Measurements from ENCODE around the gene PRSS35.
A peak's percentile ranks its signal among the peaks of the same experiment; 100 is the strongest.
"Not testable (repeated sequence)": the region's sequence is repeated elsewhere in the genome, so short reads cannot be mapped to it uniquely, and the experiment has no call there.

PRSS35 gene

GRCh38 chr6:83511901-83512681 is at the start of gene PRSS35:
TSS of gene PRSS35 (plus strand) at chr6:83512534. CDS start at chr6:83523442, 10,908 bp downstream.
- DNase-seq (ENCODE audit: low read depth in 1 of 2, low spot score in 1 of 2), result peak in 1 of 2 experiments; percentile 36
- TF ChIP-seq JUND (IDR thresholded peaks at IDR 0.05; ENCODE audit: low read depth), result no peak
- in situ Hi-C loops (cut with HindIII; ENCODE audit: low pct_unique_long_range_greater_than_20kb, low sequenced_read_pairs), result no loop called here

- in situ Hi-C loops (cut with HindIII; ENCODE audit: low pct_unique_long_range_greater_than_20kb, low sequenced_read_pairs), result no loop called here
- DNase-seq (ENCODE audit: low read depth in 1 of 2, low spot score in 1 of 2), result no peak
- TF ChIP-seq JUND (IDR thresholded peaks at IDR 0.05; ENCODE audit: low read depth), result no peak
Measured at GRCh38 chr6:83463886-83464285, 48.4 kb upstream of the PRSS35 start.

- TF ChIP-seq JUND (IDR thresholded peaks at IDR 0.05; ENCODE audit: low read depth), result no peak
- no peak for DNase-seq (ENCODE audit: low read depth in 1 of 2, low spot score in 1 of 2)
- in situ Hi-C loops (cut with HindIII; ENCODE audit: low pct_unique_long_range_greater_than_20kb, low sequenced_read_pairs), result no loop called here
Measured at GRCh38 chr6:83464381-83465140, 47.8 kb upstream of the PRSS35 start.

GRCh38 chr6:83466328-83466727 is 46.0 kb upstream of the PRSS35 start:
- no peak for DNase-seq (ENCODE audit: low read depth in 1 of 2, low spot score in 1 of 2)
- in situ Hi-C loops (cut with HindIII; ENCODE audit: low pct_unique_long_range_greater_than_20kb, low sequenced_read_pairs), result no loop called here
- no peak for TF ChIP-seq JUND (IDR thresholded peaks at IDR 0.05; ENCODE audit: low read depth)

GRCh38 chr6:83467620-83468036 is 44.7 kb upstream of the PRSS35 start:
- TF ChIP-seq JUND (IDR thresholded peaks at IDR 0.05; ENCODE audit: low read depth), result no peak
- in situ Hi-C loops (cut with HindIII; ENCODE audit: low pct_unique_long_range_greater_than_20kb, low sequenced_read_pairs), result no loop called here
- DNase-seq (ENCODE audit: low read depth in 1 of 2, low spot score in 1 of 2), result no peak

- in situ Hi-C loops (cut with HindIII; ENCODE audit: low pct_unique_long_range_greater_than_20kb, low sequenced_read_pairs), result no loop called here
- no peak for DNase-seq (ENCODE audit: low read depth in 1 of 2, low spot score in 1 of 2)
- TF ChIP-seq JUND (IDR thresholded peaks at IDR 0.05; ENCODE audit: low read depth), result no peak
Measured at GRCh38 chr6:83470001-83470400, 42.3 kb upstream of the PRSS35 start.

- TF ChIP-seq JUND (IDR thresholded peaks at IDR 0.05; ENCODE audit: low read depth), result no peak
- in situ Hi-C loops (cut with HindIII; ENCODE audit: low pct_unique_long_range_greater_than_20kb, low sequenced_read_pairs), result no loop called here
- no peak for DNase-seq (ENCODE audit: low read depth in 1 of 2, low spot score in 1 of 2)
Measured at GRCh38 chr6:83470587-83470986, 41.7 kb upstream of the PRSS35 start.

- no peak for DNase-seq (ENCODE audit: low read depth in 1 of 2, low spot score in 1 of 2)
- no peak for TF ChIP-seq JUND (IDR thresholded peaks at IDR 0.05; ENCODE audit: low read depth)
- in situ Hi-C loops (cut with HindIII; ENCODE audit: low pct_unique_long_range_greater_than_20kb, low sequenced_read_pairs), result no loop called here
Measured at GRCh38 chr6:83472767-83473166, 39.6 kb upstream of the PRSS35 start.

GRCh38 chr6:83474309-83474708 is 38.0 kb upstream of the PRSS35 start:
- in situ Hi-C loops (cut with HindIII; ENCODE audit: low pct_unique_long_range_greater_than_20kb, low sequenced_read_pairs), result no loop called here
- DNase-seq (ENCODE audit: low read depth in 1 of 2, low spot score in 1 of 2), result peak in 1 of 2 experiments; percentile 5
- no peak for TF ChIP-seq JUND (IDR thresholded peaks at IDR 0.05; ENCODE audit: low read depth)

GRCh38 chr6:83476971-83477370 is 35.4 kb upstream of the PRSS35 start:
- DNase-seq (ENCODE audit: low read depth in 1 of 2, low spot score in 1 of 2), result no peak
- no peak for TF ChIP-seq JUND (IDR thresholded peaks at IDR 0.05; ENCODE audit: low read depth)
- in situ Hi-C loops (cut with HindIII; ENCODE audit: low pct_unique_long_range_greater_than_20kb, low sequenced_read_pairs), result no loop called here

- TF ChIP-seq JUND (IDR thresholded peaks at IDR 0.05; ENCODE audit: low read depth), result no peak
- in situ Hi-C loops (cut with HindIII; ENCODE audit: low pct_unique_long_range_greater_than_20kb, low sequenced_read_pairs), result no loop called here
- no peak for DNase-seq (ENCODE audit: low read depth in 1 of 2, low spot score in 1 of 2)
Measured at GRCh38 chr6:83479389-83479788, 32.9 kb upstream of the PRSS35 start.

GRCh38 chr6:83480470-83480869 is 31.9 kb upstream of the PRSS35 start:
- no peak for TF ChIP-seq JUND (IDR thresholded peaks at IDR 0.05; ENCODE audit: low read depth)
- in situ Hi-C loops (cut with HindIII; ENCODE audit: low pct_unique_long_range_greater_than_20kb, low sequenced_read_pairs), result no loop called here
- no peak for DNase-seq (ENCODE audit: low read depth in 1 of 2, low spot score in 1 of 2)

GRCh38 chr6:83481938-83482337 is 30.4 kb upstream of the PRSS35 start:
- DNase-seq (ENCODE audit: low read depth in 1 of 2, low spot score in 1 of 2); in situ Hi-C loops (cut with HindIII; ENCODE audit: low pct_unique_long_range_greater_than_20kb, low sequenced_read_pairs): not testable (repeated sequence)
